Activated CD8-positive, alpha-beta memory T cell treated with anti-CD3 and anti-CD28 coated beads, Interleukin-2, amount 10 ng/mL, durations not matched to agents 7 days and 5 days (primary cell): ENCODE data around the gene PGM3. TPM values are rescaled to one million over a fixed set of nuclear protein-coding genes. Genes with fewer than 3 reads are reported as not detected.

Source experiments
- ATAC-seq: fragments of 150-1000 bp; cut with Tn5 transposase; one replicate; pipeline ENCODE4 v1.10.0; 2021; ENCODE audit warnings: moderate library complexity
- CTCF ChIA-PET: fragments of 350-600 bp; sonication (Branson Sonifier 250); formaldehyde crosslinking; loops from one replicate; lab custom pipeline; 2021; ENCODE audit warnings: antibody characterized with exemption; lab: Charles Lee
- DNase-seq: peaks from one replicate; pipeline ENCODE4 v3.0.0-alpha.2; 2020
- H3K27ac Mint-ChIP-seq: one replicate; pipeline ENCODE4 v1.8.0; 2021; ENCODE audit warnings: mild to moderate bottlenecking, mixed read lengths
- H3K27me3 Mint-ChIP-seq: one replicate; pipeline ENCODE4 v1.8.0; 2021; ENCODE audit warnings: mixed read lengths
- H3K36me3 Mint-ChIP-seq: one replicate; pipeline ENCODE4 v1.8.0; 2021; ENCODE audit warnings: mild to moderate bottlenecking, mixed read lengths
- H3K4me1 Mint-ChIP-seq: one replicate; pipeline ENCODE4 v1.8.0; 2021; ENCODE audit warnings: mixed read lengths
- H3K4me3 Mint-ChIP-seq: one replicate; pipeline ENCODE4 v1.8.0; 2021; ENCODE audit warnings: mild to moderate bottlenecking, moderate library complexity, mixed read lengths
- H3K9me3 Mint-ChIP-seq: one replicate; pipeline ENCODE4 v1.8.0; 2022; ENCODE audit warnings: low read depth, mixed read lengths
- total RNA-seq, 2 experiments: library from RNA; stranded (reverse); gene quantifications; one replicate each; pipeline ENCODE4 v1.2.3, GENCODE V29; 2021

PGM3 gene, protein sequence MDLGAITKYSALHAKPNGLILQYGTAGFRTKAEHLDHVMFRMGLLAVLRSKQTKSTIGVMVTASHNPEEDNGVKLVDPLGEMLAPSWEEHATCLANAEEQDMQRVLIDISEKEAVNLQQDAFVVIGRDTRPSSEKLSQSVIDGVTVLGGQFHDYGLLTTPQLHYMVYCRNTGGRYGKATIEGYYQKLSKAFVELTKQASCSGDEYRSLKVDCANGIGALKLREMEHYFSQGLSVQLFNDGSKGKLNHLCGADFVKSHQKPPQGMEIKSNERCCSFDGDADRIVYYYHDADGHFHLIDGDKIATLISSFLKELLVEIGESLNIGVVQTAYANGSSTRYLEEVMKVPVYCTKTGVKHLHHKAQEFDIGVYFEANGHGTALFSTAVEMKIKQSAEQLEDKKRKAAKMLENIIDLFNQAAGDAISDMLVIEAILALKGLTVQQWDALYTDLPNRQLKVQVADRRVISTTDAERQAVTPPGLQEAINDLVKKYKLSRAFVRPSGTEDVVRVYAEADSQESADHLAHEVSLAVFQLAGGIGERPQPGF
- total RNA-seq: 10 to 100 TPM; 11.5 to 14.7 TPM

DNA sequence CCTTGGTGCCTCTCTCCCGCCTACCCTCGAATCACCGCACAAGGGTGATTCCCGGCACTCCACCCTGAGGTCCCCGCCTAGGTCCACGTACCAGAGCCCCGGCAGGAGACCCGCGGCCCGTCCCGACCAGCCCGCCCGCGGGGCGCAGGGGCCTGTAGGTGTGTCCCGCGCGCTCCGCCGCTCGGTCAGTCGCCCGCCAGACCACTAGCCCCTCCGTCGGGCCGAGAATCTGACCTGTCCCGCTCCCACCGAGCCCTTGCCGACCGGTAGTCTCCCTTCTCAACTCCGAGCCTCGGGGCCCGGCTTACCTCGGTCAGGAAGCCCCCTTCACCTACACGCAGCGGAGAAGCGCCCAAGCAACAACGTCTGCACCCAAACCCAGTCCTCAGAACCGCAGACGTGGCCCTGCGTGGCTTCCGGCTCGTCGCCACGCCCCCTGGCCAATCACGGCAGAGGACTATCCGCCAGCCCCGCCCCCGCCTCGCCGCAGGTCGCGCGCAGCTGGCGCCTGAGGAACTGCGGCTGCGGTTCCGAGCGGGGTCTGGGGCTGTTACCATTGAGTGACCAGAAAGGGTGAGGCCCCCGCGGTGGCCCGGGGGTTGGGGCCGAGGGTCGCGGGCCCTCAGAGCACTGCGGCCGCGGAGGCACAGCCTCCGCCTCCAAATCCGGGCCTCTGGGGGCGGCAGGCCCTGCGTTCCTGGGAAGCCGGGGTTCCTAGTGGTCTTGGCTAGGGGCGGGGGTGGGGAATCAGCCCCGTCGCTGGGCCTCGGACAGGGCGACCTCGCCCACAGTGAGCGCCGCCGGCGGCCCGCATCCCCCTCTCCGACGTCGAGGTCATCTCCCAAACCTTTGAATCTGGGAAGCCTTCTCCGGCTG lies at the start of gene PGM3, which contains the start of gene RWDD2A:
Gene PGM3 (minus strand): TSS at position 395 of the 876 bp plus-strand sequence. CDS start 2,253 bp downstream, outside the sequence.
Gene RWDD2A (plus strand): TSS at position 487 of the 876 bp plus-strand sequence. CDS start 1,095 bp downstream, outside the sequence.
- peak; percentile 97 for ATAC-seq
- CTCF ChIA-PET: interaction anchor here (1.0 to 4.0 kb wide), 3 partner anchors 22 to 139 kb away, joined by 3 to 34 read pairs (median 3); partner anchors contain the start of genes DOP1A and UBE3D
- peak within 1 kb of the TSS; percentile 98 for H3K4me3 Mint-ChIP-seq
- no peaks in the 10 kb centered on the region for H3K9me3 Mint-ChIP-seq
- H3K27me3 Mint-ChIP-seq: peaks cover 9% of the 10 kb centered on the region
- peaks cover 5% of the 10 kb centered on the region for H3K36me3 Mint-ChIP-seq
- peaks cover 26% of the 10 kb centered on the region for H3K4me1 Mint-ChIP-seq
- DNase-seq: peak; percentile 92
- H3K27ac Mint-ChIP-seq: peak within 1 kb of the TSS; percentile 93

DNA sequence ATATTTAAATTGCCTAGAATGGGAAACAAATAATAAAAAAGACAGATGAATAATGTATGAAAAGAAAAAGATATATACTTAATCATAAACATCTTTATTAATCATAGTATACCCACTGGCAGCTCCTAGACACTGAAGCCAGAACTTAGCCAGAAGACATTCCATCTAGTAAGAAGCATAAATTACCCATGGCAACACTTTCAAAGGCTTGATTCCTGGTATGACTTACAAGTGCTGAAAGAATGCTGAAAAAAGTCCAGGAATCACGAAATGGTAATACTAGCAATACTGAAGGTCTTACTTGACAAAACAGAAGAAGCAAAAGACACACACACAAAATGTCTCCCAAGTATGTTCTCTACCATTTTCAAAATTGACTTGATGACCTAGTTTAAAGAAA lies 38.1 kb upstream of the PGM3 start:
- no peaks in the 10 kb centered on the region for H3K4me1 Mint-ChIP-seq
- no peaks in the 10 kb centered on the region for H3K9me3 Mint-ChIP-seq
- DNase-seq: no peak
- H3K4me3 Mint-ChIP-seq: no peak overlapping the region
- CTCF ChIA-PET: interaction anchor here (1.2 kb wide), 1 partner anchor 9 kb away, joined by 4 read pairs; no protein-coding TSS in a partner anchor
- no peaks in the 10 kb centered on the region for H3K36me3 Mint-ChIP-seq
- no peak for ATAC-seq
- no peak overlapping the region for H3K27ac Mint-ChIP-seq
- H3K27me3 Mint-ChIP-seq: peaks cover 23% of the 10 kb centered on the region

DNA sequence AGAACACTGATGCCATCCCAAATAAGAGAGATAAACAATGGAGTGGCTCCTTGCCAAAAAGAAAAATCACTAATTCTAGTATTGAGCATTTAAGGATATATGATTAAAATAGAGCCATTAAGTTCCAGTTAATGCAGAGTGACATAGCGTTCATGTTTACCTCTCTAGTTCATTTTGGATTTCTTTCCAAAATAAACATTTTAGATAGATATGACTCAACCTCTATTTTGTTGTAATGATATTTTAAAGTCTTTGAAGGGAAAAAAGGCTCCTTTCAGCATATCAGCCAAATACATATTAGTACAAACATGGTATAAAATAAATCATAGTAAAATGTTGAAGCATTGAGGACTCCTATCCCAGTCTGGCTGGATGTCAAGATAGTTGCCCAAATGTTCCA lies 33.5 kb upstream of the PGM3 start:
- Mint-ChIP-seq H3K4me3 (no peak overlapping the region), H3K9me3 (no peaks in the 10 kb centered on the region), H3K27ac (no peak overlapping the region), H3K36me3 (no peaks in the 10 kb centered on the region), H3K4me1 (no peaks in the 10 kb centered on the region), H3K27me3 (peaks cover 4% of the 10 kb centered on the region)
- DNase-seq: no peak
- CTCF ChIA-PET: no interaction called here
- no peak for ATAC-seq

DNA sequence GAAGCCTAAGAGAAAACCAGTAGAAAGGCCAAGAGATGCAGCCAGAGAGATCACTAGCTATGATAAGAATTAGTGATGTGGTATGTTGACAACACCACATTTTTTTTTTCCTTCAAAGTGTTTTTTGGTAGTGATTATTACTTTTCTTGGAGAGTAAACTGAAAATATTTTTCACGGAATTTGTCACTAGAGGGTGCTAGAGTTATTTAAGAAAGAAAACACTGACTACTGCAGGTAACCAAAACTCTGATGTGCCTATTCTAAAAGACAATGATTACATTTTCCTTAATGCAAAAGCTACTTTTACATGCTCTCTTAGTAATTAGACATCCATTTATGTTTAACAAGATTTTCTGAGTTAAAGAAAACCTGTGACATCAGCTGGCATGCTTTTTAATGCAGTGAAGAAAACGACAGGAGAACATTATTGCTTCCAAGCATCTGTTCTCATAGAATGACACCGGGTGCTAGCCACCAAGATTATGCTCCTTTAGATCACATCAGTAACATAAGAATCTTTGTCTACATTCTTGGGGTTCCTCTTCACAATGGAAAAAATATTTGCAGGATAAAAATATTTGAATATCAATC lies 28.9 kb upstream of the PGM3 start:
- ATAC-seq: no peak
- Mint-ChIP-seq H3K4me3 (no peak overlapping the region), H3K9me3 (no peaks in the 10 kb centered on the region), H3K27me3 (peaks cover 3% of the 10 kb centered on the region), H3K36me3 (no peaks in the 10 kb centered on the region), H3K4me1 (no peaks in the 10 kb centered on the region), H3K27ac (no peak overlapping the region)
- no peak for DNase-seq
- CTCF ChIA-PET: interaction anchor here (1.0 to 9.6 kb wide), 13 partner anchors 8 to 469 kb away, joined by 3 to 199 read pairs (median 3); partner anchors contain the start of genes DOP1A, PRSS35 and UBE3D

DNA sequence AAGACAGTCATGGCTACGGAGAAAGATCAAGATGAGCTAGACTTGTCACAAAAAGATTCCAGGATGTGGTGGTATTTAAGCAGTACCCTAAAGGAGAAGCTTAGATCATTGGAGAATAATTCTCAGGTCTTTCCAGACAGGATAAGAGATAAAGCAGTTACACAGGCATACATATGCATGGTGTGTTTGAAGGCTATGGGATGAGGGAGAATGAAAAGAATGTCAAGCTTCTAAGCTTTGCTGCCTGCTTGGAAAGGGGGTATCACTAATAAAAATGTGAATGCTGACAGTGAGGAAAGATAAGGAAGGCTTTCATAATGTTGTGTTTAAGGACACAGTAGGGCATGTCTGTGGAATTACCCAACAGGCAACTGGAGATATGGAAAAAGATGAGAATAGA lies 28.2 kb upstream of the PGM3 start:
- H3K4me1 Mint-ChIP-seq: no peaks in the 10 kb centered on the region
- DNase-seq (no peak), ATAC-seq (no peak)
- no peak overlapping the region for H3K27ac Mint-ChIP-seq
- CTCF ChIA-PET: interaction anchor here (1.0 to 9.6 kb wide), 6 partner anchors 9 to 469 kb away, joined by 3 to 199 read pairs (median 4); partner anchors contain the start of genes DOP1A, PRSS35 and UBE3D
- H3K27me3 Mint-ChIP-seq: peaks cover 3% of the 10 kb centered on the region
- no peaks in the 10 kb centered on the region for H3K9me3 Mint-ChIP-seq
- no peak overlapping the region for H3K4me3 Mint-ChIP-seq
- H3K36me3 Mint-ChIP-seq: no peaks in the 10 kb centered on the region

DNA sequence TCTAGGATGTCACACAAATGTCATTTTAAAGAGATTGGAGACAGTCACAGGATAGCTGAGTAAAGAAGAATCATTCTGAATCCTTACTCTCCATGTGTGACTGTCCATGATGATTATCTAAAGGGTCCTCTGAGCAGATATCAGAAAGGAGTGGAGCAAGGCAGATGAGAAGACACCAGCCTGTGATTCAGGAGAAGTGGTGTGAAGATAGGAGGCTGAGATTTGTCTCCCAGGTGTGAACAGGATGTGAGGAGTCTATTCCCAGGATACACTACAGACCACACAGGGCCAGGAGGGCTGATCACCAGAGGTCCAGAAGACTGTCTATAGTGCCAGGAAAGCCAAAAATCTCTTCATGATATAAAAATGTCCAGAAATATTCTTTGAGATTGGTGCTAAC lies 27.1 kb upstream of the PGM3 start:
- CTCF ChIA-PET: interaction anchor here (0.9 to 9.6 kb wide), 3 partner anchors 16 to 154 kb away, joined by 3 to 199 read pairs (median 3); partner anchors contain the start of genes DOP1A and UBE3D

DNA sequence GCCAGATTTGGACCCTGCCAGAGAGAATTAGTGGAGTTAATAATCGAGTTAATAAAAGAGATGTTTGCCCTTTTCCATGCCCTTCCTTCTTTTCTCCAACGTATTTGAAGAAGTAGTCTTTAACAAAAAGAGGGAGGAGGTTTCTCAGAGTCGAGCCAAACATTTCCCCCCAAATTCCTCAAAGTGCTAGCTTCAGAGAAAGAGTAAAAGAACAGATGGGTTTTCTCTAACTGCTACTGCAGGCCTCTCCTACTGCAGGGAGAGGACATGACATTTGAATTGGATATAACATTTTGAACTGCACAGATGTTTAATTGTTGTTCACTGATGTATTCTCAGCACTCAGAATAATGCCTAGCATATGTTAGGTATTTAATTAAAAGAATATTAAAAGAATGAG lies 25.6 kb upstream of the PGM3 start:
- Mint-ChIP-seq H3K27me3 (peaks cover 12% of the 10 kb centered on the region), H3K36me3 (no peaks in the 10 kb centered on the region), H3K9me3 (no peaks in the 10 kb centered on the region), H3K27ac (no peak overlapping the region), H3K4me3 (no peak overlapping the region), H3K4me1 (peaks cover 5% of the 10 kb centered on the region)
- DNase-seq (no peak), ATAC-seq (no peak)
- CTCF ChIA-PET: interaction anchor here (9.6 kb wide), 1 partner anchor 153 kb away, joined by 199 read pairs; the partner anchor contains the start of genes DOP1A and UBE3D

More for the DNA sequence above, 27.1 kb upstream of the PGM3 start:
- H3K27me3 Mint-ChIP-seq: peaks cover 3% of the 10 kb centered on the region
- ATAC-seq (no peak), DNase-seq (no peak)
- H3K27ac Mint-ChIP-seq: no peak overlapping the region
- no peaks in the 10 kb centered on the region for H3K36me3 Mint-ChIP-seq
- no peak overlapping the region for H3K4me3 Mint-ChIP-seq
- no peaks in the 10 kb centered on the region for H3K9me3 Mint-ChIP-seq
- H3K4me1 Mint-ChIP-seq: peaks cover 4% of the 10 kb centered on the region

DNA sequence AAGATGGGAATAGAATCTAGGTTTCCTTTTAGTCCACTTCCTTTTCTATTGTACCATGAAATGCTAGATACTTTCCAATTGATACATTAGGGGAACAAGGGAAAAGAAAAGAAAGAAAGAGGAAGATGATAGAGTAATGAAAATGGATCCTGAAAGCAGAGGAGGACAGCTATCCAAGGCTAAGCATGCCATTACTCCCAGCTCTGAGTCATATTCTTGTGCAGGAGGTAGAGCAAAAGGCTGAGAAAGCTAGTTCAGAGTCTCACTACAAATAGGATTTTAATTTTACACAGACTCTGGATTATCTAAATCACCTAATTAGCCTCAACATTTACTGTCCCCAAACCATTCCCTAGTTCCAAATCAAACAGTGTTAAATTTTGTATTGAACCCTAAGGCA lies 23.7 kb upstream of the PGM3 start:
- peaks cover 19% of the 10 kb centered on the region for H3K27me3 Mint-ChIP-seq
- CTCF ChIA-PET: interaction anchor here (1.0 to 9.6 kb wide), 4 partner anchors 9 to 297 kb away, joined by 3 to 199 read pairs (median 9); partner anchors contain the start of genes DOP1A, PRSS35 and UBE3D

DNA sequence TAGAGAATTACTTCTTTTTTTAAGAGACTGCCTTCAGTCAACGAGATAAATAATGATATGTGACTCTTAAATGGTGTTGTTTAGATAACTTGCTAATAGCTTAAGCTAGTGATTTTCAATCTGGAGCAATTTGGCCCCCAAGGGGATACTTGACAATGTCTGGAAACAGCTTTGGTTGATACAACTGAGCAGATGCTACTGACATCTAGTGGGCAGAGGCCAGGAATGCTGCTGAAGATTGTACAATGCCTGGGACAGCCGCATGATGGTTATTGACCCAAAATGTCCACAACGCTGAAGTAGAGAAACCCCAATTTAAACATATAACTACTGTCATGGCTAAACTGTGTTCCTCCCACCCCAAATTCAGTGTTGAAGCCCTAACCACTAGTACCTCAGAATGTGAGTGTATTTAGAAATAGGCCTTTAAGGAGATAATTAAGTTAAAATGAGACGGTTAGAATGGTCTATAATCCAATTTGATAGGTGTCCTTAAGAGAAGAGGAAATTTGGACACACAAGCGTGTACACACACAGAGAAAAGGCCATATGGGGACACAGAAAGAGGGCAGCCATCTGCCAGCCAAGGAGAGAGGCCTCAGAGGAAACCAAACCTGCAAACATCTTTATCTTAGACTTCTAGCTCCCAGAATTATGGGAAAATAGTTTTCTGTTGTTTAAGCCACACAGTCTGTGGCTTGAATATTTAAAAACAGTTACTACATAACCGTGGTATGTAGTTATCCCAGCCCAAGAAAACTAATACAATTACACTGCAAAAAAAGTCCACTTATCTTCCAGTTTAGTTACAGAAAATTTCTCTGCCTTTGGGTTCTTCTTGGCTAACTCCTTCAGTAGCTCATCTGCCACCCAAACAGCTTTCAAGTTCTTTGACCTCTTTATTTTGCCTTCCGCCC lies 22.3 kb upstream of the PGM3 start:
- peaks cover 29% of the 10 kb centered on the region for H3K27me3 Mint-ChIP-seq
- CTCF ChIA-PET: interaction anchor here (0.5 to 9.6 kb wide), 18 partner anchors 10 to 944 kb away, joined by 3 to 199 read pairs (median 4); partner anchors contain the start of genes DOP1A, PRSS35, RWDD2A and UBE3D
- no peaks in the 10 kb centered on the region for H3K36me3 Mint-ChIP-seq
- ATAC-seq: peak; percentile 99
- no peak overlapping the region for H3K27ac Mint-ChIP-seq
- H3K9me3 Mint-ChIP-seq: no peaks in the 10 kb centered on the region
- DNase-seq: peak; percentile 78
- H3K4me3 Mint-ChIP-seq: no peak overlapping the region
- peaks cover 5% of the 10 kb centered on the region for H3K4me1 Mint-ChIP-seq

More for the DNA sequence above, 23.7 kb upstream of the PGM3 start:
- Mint-ChIP-seq H3K27ac (no peak overlapping the region), H3K36me3 (no peaks in the 10 kb centered on the region), H3K4me3 (no peak overlapping the region), H3K4me1 (peaks cover 5% of the 10 kb centered on the region), H3K9me3 (no peaks in the 10 kb centered on the region)
- no peak for ATAC-seq
- DNase-seq: no peak

DNA sequence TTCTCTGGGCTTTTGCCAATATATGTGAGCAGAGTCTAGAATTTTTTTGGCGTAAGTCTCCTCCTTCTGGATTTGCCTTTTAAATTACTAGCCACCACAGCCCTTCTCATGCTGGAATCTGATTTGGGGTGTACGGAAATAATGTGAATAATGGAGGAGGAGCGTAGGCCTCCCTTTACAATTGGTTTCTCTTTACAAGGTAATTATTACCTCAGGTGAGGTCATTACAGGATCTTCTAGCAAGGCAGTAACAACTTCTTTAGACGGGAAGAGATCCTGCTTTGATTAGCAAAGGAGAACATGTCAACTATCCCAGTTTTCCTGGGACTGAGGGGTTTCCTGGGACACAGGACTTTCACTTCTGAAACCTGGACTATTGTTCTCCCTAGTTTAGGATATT lies 9.0 kb upstream of the PGM3 start:
- H3K27ac Mint-ChIP-seq: no peak overlapping the region
- H3K27me3 Mint-ChIP-seq: peaks cover 9% of the 10 kb centered on the region
- H3K36me3 Mint-ChIP-seq: no peaks in the 10 kb centered on the region
- no peak overlapping the region for H3K4me3 Mint-ChIP-seq
- H3K9me3 Mint-ChIP-seq: no peaks in the 10 kb centered on the region
- ATAC-seq: no peak
- no peak for DNase-seq
- CTCF ChIA-PET: interaction anchor here (0.7 kb wide), 1 partner anchor 9 kb away, joined by 3 read pairs; no protein-coding TSS in a partner anchor
- H3K4me1 Mint-ChIP-seq: no peaks in the 10 kb centered on the region

DNA sequence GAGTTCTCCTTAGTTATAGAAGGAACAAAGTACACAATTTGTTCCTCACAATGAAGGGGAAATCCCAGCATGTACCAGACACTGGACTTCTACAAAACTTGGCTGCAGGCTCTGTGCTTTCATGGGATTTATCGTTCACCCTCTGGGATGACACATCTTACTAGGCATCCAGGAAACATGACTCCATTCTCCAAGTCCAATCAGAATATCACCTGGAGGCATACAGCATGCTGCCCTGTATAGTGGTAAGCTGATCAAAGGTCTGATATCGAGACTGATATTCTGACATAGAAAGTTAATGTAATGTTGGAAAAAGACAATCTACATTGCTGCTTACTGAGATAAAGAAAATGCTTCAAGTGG lies 6.8 kb upstream of the PGM3 start:
- Mint-ChIP-seq H3K4me1 (no peaks in the 10 kb centered on the region), H3K4me3 (no peak overlapping the region), H3K9me3 (no peaks in the 10 kb centered on the region), H3K27ac (no peak overlapping the region), H3K27me3 (peaks cover 2% of the 10 kb centered on the region), H3K36me3 (no peaks in the 10 kb centered on the region)
- DNase-seq (no peak), ATAC-seq (no peak)
- CTCF ChIA-PET: interaction anchor here (1.2 kb wide), 1 partner anchor 15 kb away, joined by 4 read pairs; no protein-coding TSS in a partner anchor
